Erythroblast (primary cell): ENCODE results near the gene LAG3.

Experiments used
- DNase-seq, 2 experiments: peaks; one replicate each; lab custom pipeline; 2025; lab: John Stamatoyannopoulos, UW
- GATA1 ChIP-seq: IDR thresholded peaks from 2 replicates; pipeline ENCODE4 v1.6.1; 2011; ENCODE audit warnings: low read depth, mild to moderate bottlenecking, control low read depth, low read length, moderate library complexity
- POLR2A ChIP-seq: IDR thresholded peaks from 2 replicates; pipeline ENCODE4 v1.6.1; 2011; ENCODE audit warnings: mild to moderate bottlenecking, low read length

LAG3 gene

GRCh38 chr12:6745741-6746525, 26.4 kb upstream of the LAG3 start:
- no peak for TF ChIP-seq POLR2A
- DNase-seq = no peak

- TF ChIP-seq POLR2A (no peak), GATA1 (no peak)
- DNase-seq = no peak
Measured at GRCh38 chr12:6747216-6747615, 25.1 kb upstream of the LAG3 start.

DNA sequence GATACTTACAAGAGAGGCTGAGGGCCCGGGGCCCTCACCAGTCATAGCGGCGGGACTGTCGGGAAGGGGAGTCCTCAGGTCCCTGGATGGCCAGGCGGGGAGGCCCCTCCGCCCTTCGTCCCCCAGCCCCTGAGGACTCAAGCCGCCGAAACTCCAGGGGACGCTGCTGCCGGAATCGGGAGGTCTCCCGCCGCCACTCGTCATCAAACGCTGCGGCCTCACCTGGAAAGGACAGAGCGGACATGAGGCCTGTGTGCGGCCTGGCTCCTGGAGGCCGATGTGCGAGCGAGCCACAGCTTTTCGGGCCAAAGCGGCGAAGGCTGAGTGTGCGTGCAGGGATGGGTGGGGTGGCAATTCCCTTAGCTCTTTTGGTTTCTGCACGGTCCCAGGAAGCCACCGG, 23.6 kb upstream of the LAG3 start:
- no peak for DNase-seq
- TF ChIP-seq POLR2A (no peak), GATA1 (no peak)

DNA sequence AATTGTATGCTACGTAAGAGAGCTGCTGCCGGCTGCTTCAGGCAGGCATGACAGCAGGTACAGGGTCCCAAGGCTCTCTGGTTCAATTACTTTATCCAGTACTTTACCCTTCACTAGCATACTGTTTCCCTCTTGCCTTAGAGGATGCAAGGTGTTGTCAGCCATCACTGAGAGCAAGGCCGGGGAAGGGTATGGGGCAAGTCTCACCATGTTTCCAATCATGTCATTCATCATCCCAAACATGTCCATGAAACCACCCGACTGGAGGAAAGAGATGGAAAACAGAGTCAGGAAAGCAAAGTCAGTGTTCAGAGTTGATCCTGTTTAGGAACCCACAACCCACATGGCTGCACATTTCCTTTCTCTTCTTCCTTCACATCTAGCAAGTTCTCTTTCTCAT, 21.8 kb upstream of the LAG3 start:
- TF ChIP-seq GATA1 (no peak), POLR2A (no peak)
- no peak for DNase-seq

- DNase-seq = no peak
- TF ChIP-seq GATA1 (no peak), POLR2A (no peak)
Measured at GRCh38 chr12:6751767-6752166, 20.6 kb upstream of the LAG3 start.

DNA sequence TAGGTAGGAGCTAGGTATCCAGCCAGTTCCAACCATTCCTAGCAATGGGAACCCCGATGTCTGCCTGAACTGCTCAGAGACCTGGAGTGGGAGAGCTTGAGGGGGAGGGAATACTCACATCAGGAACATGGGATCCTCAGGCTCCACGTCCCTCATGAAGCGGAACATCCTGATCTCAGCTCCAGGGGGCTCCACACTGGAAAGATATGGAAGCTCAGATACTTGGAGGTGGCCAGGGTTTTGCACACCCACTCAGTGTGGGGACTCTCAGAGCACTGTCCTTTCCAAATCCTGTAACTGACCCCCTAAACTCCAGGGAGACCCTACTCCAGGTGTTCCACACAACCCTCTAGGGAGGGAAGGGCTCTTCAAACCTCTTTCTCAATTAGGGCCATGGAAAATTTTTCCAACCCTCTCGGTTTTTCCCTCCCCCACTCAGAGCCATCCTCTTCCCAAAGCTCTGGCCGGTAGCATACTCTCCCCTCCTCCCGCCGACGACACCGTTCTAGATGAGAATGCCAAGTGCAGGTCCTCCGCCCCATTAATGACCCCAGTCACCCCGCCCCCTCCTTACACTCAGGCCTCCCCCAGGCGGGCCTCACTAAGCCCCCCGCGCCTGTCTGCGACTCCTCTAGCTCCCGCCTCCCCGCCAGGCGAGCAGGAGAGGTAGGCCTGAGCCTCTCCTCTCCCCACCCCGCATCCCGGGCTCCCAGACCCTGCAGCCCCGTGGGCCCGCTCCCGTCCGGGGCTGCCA, 20.0 kb upstream of the LAG3 start:
- peak; percentile 71 to 82 for DNase-seq
- TF ChIP-seq POLR2A (no peak), GATA1 (no peak)

- peak; percentile 98 to 99 for DNase-seq
- no peak for TF ChIP-seq GATA1
- peak; percentile 93 for TF ChIP-seq POLR2A
Measured at GRCh38 chr12:6752921-6753771, 19.2 kb upstream of the LAG3 start, which contains the start of gene MLF2. MLF2 (minus strand) TSS chr12:6753141; CDS start chr12:6752334, 807 bp downstream.

DNA sequence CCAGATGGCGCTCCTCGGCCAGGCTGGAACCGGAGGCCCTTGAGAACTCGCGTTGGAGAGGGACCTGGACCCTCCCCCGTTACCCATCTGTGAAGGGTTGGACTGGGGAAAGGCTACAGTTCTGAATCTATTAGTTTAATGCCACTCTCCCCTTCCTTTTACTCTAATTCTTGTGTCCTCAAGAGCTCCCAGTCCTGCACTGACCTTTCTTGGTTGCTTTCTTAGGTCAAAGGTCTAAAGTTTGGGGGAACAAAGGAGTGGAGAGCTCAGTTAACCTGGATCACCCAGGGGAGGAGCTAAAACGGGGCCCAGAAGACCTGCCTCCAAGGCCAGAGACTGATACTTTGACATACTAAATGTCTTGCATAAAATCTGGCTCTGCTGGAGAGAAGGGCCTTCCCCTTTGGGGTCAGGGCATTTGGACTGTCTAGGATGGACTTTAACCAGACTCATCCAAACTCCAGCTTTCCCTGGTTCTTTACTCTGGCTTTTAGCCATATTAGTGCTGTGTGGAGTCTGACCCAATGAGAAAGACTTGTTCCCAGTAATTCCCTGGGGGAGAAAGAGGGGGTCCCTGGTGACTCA, 18.5 kb upstream of the LAG3 start:
- DNase-seq = no peak
- TF ChIP-seq GATA1 (no peak), POLR2A (no peak)

GRCh38 chr12:6754411-6754810, 17.9 kb upstream of the LAG3 start:
- TF ChIP-seq POLR2A (no peak), GATA1 (no peak)

DNA sequence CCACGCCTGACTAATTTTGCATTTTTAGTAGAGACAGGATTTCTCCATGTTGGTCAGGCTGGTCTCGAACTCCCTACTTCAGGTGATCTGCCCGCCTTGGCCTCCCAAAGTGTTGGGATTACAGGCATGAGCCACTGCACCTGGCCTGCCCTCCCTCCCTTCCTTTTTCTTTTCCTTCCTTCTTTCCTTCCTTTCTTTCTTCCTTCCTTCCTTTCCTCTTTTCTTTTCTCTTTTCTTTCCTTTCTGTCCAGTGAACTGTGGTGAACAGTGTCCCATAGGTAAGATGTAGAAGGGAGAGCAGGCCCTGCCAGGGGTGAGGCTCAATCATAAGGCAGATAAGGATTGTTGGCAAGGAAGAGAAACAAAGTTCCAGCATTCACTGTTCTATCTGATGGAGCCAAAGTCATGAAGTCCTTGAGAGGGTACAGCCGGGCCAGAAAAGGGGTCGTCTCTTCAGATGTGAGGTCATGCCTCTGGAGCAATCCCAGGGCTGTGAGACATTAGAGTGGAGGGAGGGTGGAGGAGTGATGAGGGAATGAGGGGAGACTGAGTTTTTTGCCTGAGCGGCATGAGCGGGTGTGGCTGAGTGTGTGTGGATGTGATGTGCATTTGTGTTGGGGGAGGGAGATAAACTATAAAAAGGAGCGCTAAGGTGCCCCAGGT, 15.2 kb upstream of the LAG3 start:
- peak; percentile 32 to 43 for DNase-seq

More at GRCh38 chr12:6754411-6754810, 17.9 kb upstream of the LAG3 start:
- no peak for DNase-seq

DNA sequence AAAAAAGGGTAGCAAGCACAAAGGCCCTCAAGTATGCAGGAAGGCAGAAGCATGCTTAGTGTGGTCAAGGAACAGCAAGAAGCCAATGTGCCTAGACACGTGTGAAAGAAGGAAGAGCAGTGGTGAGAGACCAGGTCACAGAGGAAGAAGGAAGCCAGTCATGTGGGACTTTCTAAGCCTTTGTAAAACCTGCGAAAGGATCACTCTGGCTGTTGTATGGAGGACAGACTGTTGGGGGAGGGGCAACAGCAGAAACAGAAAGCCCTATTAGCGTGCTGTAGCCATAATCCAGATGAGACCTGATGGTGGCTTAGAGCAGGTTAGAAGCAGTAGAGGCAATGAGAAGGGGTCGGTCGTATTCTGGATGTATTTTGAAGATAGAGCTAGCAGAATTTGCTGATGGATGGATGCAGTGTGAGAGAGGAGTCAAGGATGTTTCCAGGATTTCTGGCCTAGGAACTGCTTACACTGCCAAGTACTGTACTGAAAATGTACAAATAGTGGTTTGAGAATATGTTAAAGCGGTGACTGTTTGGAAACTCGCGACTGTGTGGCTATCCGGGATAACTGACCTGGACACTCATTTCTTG, 13.7 kb upstream of the LAG3 start:
- DNase-seq = no peak
- TF ChIP-seq GATA1 = no peak
- TF ChIP-seq POLR2A = no peak

More for the DNA sequence above, 15.2 kb upstream of the LAG3 start:
- no peak for TF ChIP-seq GATA1
- TF ChIP-seq POLR2A = no peak

GRCh38 chr12:6759741-6760140, 12.6 kb upstream of the LAG3 start:
- TF ChIP-seq POLR2A (no peak), GATA1 (no peak)
- no peak for DNase-seq

DNA sequence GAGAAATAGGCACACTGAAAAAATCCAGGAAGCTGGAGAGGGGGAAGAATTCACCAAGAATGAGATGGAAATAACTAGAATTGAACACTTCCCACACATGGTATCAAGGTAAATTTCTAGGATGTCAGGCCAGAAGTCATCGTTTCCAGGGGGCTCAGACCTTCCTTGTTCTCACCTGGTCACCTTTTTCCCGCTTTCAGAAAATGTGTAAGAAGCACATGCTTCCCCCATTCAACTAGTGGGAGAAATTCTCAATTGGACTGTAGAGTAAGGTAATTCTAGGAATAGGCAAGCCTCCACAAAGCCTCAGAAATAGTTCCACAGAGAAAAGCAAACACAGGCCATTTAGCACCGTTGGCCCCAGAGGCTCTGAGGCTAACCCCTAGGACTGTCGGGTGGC, 8.9 kb upstream of the LAG3 start:
- DNase-seq = no peak
- no peak for TF ChIP-seq POLR2A
- TF ChIP-seq GATA1 = no peak
